Inflammatory macrophage treated with lipopolysaccharide for 1 hour (primary cell): ENCODE measurements around the gene SBF2.

ENCODE experiments used
- DNase-seq, 2 donors: peaks; one replicate each; pipeline ENCODE4 v3.0.0-alpha.2; 2020 to 2022

The SBF2 gene

GRCh38 chr11:9838961-9839360 lies 455.1 kb downstream of the SBF2 start:
- DNase-seq: no peak

DNA sequence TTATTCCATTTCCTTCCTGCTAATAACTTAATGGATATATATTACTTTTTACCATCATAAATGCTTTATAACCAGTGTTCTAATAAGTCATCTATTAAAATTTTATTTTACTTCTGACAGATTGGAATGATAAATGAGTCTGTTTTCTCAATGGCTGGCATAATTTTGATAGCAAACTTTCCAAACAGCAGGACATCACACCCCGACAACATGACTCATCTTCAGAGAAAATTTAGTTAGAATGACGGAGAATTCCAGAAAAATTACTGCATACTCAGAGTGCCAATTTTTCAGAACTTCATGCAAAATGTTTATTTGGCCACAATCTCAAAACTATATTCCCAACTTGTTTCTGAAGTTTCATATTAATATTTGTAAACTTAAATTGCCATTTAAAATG lies 455.8 kb downstream of the SBF2 start:
- no peak for DNase-seq

GRCh38 chr11:9834291-9834690 lies 459.7 kb downstream of the SBF2 start:
- no peak for DNase-seq

DNA sequence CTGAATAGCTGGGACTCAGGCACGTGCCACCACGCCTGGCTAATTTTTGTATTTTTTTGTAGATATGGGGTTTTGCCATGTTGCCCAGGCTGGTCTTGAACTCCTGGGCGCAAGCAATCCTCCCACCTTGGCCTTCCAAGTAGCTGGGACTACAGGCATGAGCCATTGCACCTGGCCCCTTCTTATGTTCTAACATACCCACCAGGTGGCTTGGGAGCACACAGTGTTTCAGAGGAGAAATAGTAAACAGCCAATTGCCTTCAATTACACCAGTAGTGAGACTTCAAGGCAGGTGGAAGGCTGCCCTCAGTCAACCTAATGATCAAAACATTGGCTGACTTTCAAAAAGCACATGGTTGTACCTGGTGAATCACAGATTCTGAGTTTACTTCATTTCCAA lies 462.9 kb downstream of the SBF2 start:
- no peak for DNase-seq

GRCh38 chr11:9827708-9828107 lies 466.3 kb downstream of the SBF2 start:
- DNase-seq: no peak

- DNase-seq: no peak
Measured at GRCh38 chr11:9826390-9826789, 467.6 kb downstream of the SBF2 start.

DNA sequence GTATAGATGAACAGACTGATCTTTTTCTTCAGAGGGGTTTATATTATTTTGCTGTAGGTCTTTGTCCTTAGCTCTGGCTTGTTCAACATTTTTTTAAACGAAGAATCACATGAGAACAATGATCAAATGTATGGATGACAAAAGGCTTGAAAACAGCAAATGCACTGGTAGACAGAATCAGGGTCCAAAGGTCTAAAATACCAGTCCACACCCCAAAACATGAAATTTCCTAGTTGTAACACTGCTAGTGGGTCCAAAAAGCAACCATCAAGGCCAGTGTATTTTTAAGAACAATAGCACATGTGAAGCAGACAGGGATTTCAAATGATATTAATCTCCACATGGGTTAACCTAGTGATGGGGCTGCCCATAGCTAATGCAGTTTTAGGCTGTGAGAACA lies 468.1 kb downstream of the SBF2 start:
- DNase-seq: no peak

- DNase-seq: no peak
Measured at GRCh38 chr11:9825315-9825714, 468.7 kb downstream of the SBF2 start.

DNA sequence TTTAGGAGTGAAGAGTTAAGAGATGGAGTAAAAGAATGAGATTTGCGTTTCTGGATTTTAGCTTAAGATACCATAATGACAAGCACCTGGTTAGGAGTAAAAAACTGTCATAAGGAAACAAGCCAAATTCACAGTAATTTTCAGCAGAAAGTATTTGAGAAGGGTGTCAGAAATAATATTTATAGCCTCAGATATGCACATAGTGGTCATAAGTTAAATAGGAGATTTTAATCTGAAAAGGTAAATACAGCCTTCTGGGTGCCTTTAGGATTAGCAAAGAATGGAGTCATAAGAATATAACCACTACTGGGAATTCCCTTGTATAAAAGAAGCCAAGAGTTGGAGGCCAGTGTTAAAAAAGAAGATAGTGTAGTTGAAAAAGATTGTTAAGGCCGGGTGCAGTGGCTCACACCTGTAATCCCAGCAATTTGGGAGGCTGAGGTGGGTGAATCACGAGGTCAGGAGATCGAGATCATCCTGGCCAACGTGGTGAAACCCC lies 470.1 kb downstream of the SBF2 start:
- DNase-seq: no peak

- no peak for DNase-seq
Measured at GRCh38 chr11:9823439-9823838, 470.6 kb downstream of the SBF2 start.

- DNase-seq: no peak
Measured at GRCh38 chr11:9821008-9821752, 472.8 kb downstream of the SBF2 start.

DNA sequence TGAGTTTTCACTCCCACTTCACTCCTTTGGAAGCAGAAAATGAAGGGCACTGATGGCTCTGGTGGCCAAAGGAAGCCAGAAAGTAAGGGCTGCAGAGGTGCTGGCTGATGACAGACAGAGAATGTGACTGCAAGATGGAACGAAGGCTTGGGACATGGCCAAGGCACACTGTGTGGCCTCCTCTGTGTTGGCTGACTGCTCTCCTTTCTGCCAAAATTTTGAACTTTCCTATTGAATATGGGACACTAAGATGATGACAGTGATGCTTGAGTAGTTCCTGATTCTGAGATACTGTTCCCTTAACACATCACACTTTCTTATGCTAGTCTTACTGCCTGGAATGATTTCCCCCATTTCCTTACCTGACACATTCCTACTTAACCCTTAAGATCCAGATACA lies 473.8 kb downstream of the SBF2 start:
- no peak for DNase-seq

DNA sequence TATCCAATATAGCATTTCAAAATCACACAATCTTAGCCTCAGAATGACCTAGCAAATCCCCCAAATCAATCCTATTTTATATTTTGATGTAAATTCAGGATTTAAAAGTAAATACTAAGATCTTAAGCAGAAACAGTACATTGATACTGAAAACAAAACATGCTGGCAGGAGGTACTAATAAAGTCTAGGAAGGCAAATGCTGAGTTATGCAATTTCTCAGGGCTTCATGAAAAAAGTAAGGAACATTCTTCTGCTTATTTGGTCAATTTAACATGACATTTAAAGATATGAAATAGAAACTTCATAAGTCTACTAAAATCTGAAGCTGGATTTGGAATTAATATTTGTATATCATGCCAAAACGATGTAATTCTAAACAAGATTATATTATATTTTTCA lies 476.8 kb downstream of the SBF2 start:
- no peak for DNase-seq

- no peak for DNase-seq
Measured at GRCh38 chr11:9815486-9816136, 478.4 kb downstream of the SBF2 start.

GRCh38 chr11:9814108-9814507 lies 479.9 kb downstream of the SBF2 start:
- DNase-seq: no peak

- DNase-seq: no peak
Measured at GRCh38 chr11:9808943-9809342, 485.1 kb downstream of the SBF2 start.

- DNase-seq: no peak
Measured at GRCh38 chr11:9806946-9807687, 486.9 kb downstream of the SBF2 start.

- DNase-seq: no peak
Measured at GRCh38 chr11:9804419-9804902, 489.6 kb downstream of the SBF2 start.

DNA sequence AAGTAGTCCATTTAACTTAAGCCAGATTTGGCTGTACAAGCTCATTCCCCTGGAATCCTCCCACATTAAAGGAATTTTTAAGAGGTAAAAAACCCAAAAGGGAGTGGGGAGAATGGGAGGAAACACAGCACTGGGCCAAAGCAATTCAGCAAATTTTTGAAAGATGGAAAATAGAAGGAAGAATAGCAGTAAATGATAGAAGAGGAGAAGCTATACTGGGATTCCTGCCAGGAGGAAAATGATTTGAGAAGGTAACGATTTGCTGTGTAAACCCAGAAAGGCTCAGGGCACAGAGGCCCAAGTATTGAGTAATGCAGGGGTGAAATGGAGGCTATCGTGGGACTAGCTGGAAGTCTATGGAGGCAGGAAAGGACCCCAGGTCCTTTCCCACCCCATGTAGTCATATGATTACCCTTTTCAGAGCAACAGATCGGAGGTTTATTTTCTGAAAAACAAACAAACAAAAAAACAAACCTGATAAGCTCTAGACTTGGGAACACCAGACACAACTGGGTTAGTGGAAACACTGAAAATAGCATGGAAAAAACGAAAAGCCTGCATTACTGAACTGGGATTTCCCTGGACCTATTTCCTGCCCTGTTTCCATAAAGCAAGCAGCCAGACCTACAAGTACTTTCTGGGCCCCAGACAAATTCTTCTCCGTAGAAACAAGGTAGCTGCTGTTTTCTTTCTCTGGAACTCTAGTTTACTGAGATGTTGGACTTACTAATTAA lies 490.2 kb downstream of the SBF2 start:
- no peak for DNase-seq

DNA sequence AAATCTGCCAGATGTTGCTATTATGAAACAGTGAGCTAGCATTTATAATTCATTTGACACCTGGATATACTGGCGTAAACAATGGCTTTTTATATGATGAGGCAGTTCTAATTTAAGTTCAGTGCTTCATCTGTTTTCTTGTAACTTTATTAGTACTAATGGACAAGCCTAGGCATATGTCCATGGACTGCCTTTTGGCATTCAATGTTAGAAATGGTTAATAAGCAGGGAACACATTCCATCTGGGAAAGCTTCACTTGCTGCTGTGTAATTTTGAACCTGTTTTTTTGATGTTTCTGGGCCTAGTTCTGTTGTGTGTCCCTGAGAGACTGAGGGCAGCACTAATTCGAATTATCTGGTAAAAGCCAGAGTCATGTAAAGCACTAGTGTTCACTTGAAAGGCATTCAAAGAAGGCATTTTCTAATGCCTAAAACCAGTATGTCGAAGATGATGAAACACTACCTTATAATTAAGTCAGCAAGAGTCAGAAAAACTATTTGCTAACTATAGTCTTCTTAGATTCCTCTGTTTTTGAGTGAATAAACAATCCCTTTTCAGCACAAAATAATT lies 491.6 kb downstream of the SBF2 start:
- no peak for DNase-seq

DNA sequence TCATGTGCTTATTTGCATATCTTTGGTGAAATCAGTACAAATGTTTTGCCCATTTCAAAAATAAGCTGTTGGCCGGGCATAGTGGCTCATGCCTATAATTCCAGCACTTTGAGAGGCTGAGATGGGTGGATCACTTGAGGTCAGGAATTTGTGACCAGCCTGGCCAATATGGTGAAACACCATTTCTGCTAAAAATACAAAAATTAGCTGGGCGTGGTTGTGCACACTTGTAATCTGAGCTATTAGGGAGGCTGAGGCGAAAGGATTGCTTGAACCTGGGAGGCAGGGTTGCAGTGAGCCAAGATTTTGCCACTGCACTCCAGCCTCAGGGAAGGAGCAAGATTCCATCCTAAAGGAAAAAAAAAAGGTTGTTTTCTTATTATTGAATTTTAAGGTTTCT lies 494.1 kb downstream of the SBF2 start:
- DNase-seq: no peak

DNA sequence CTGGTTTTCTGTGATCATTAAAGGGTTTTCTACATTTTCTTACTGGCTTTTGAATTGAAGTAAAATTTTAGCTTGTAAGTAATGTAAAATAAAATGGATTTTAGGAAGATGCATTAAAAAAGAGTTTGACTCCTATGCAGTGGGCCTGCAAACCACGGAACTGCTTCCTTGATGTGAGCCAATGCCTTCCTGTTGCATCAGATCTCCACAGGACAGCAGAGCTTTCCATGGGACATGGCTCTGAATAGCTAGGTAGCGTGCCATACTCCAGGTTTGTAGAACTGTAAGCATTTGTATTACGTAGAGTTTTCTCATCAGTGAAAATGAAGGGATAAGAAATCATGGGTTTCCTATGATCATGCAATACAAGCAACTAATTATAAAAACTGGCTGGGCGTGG lies 496.7 kb downstream of the SBF2 start:
- DNase-seq: no peak

GRCh38 chr11:9796854-9797253 lies 497.2 kb downstream of the SBF2 start:
- no peak for DNase-seq
